GM23248 (cell line): Measurements from ENCODE around the gene SMARCC1. TPM values are rescaled to one million over a fixed set of nuclear protein-coding genes. Genes with fewer than 3 reads are reported as not detected.
A peak's percentile ranks its signal among the peaks of the same experiment; 100 is the strongest.
"Not testable (repeated sequence)": the region's sequence is repeated elsewhere in the genome, so short reads cannot be mapped to it uniquely, and the experiment has no call there.

Experiments
- DNase-seq: peaks from one replicate; pipeline ENCODE4 v3.0.0-alpha.2; 2015
- H2AFZ ChIP-seq: fragments of 200-600 bp; sonication (generic); 2 replicates; pipeline ENCODE4 v1.6.1; 2016; ENCODE audit warnings: antibody characterized with exemption
- H3F3A ChIP-seq: fragments of 200-600 bp; sonication (generic); 2 replicates; pipeline ENCODE4 v1.6.1; 2016; ENCODE audit warnings: mild to moderate bottlenecking, antibody characterized with exemption, mixed run types; ENCODE audit not compliant: insufficient read depth
- H3K27ac ChIP-seq: fragments of 200-600 bp; sonication (generic); 2 replicates; pipeline ENCODE4 v1.5.1; 2016; ENCODE audit warnings: mild to moderate bottlenecking
- H3K27me3 ChIP-seq: fragments of 200-600 bp; sonication (generic); replicated peaks from 2 replicates; pipeline ENCODE4 v1.6.1; 2016; ENCODE audit warnings: mild to moderate bottlenecking; ENCODE audit not compliant: insufficient read depth
- H3K36me3 ChIP-seq: fragments of 200-600 bp; sonication (generic); 2 replicates; pipeline ENCODE4 v1.6.1; 2016; ENCODE audit warnings: low read depth, mild to moderate bottlenecking
- H3K4me1 ChIP-seq: fragments of 200-600 bp; sonication (generic); 2 replicates; pipeline ENCODE4 v1.6.1; 2016; ENCODE audit warnings: mild to moderate bottlenecking; ENCODE audit not compliant: insufficient read depth
- H3K4me2 ChIP-seq: fragments of 200-600 bp; sonication (generic); one replicate; pipeline ENCODE4 v1.6.1; 2016; ENCODE audit warnings: mild to moderate bottlenecking; ENCODE audit not compliant: unreplicated experiment
- H3K4me3 ChIP-seq: fragments of 200-600 bp; sonication (generic); 2 replicates; pipeline ENCODE4 v1.5.1; 2016; ENCODE audit warnings: mild to moderate bottlenecking
- H3K79me2 ChIP-seq: fragments of 200-600 bp; sonication (generic); 2 replicates; pipeline ENCODE4 v1.6.1; 2016; ENCODE audit warnings: mild to moderate bottlenecking; ENCODE audit not compliant: insufficient read depth
- H3K9ac ChIP-seq: fragments of 200-600 bp; sonication (generic); 2 replicates; pipeline ENCODE4 v1.6.1; 2016; ENCODE audit warnings: mild to moderate bottlenecking
- H3K9me2 ChIP-seq: fragments of 200-600 bp; sonication (generic); 2 replicates; pipeline ENCODE4 v1.6.1; 2016; ENCODE audit warnings: mixed run types, mild to moderate bottlenecking, moderate library complexity; ENCODE audit not compliant: insufficient read depth
- H3K9me3 ChIP-seq: fragments of 200-600 bp; sonication (generic); one replicate; pipeline ENCODE4 v1.6.1; 2017; ENCODE audit warnings: low read depth
- H4K20me1 ChIP-seq: fragments of 200-600 bp; sonication (generic); 2 replicates; pipeline ENCODE4 v1.6.0; 2016; ENCODE audit not compliant: insufficient read depth
- EZH2 ChIP-seq: fragments of 200-600 bp; sonication (generic); IDR thresholded peaks from 2 replicates; pipeline ENCODE4 v1.6.1; 2018; ENCODE audit warnings: antibody characterized with exemption, mild to moderate bottlenecking; ENCODE audit not compliant: insufficient read depth, poor library complexity, severe bottlenecking
- EZH2phosphoT487 ChIP-seq: fragments of 200-600 bp; sonication (generic); IDR thresholded peaks from 2 replicates; pipeline ENCODE4 v1.6.1; 2018; ENCODE audit warnings: antibody characterized with exemption, moderate library complexity, mild to moderate bottlenecking, low read depth; ENCODE audit not compliant: insufficient read depth
- WGBS, 2 experiments: methylation state at CpG; one replicate each; pipeline ENCODE4 v1.1.6; 2015 to 2017; ENCODE audit warnings: low lambda C conversion rate in 2 of 2, low coverage in 1 of 2; ENCODE audit errors: missing lambda C conversion rate in 2 of 2; 5-methylcytosine and 5-hydroxymethylcytosine counted together
- in situ Hi-C: fragments of 300-500 bp; cut with MboI; formaldehyde crosslinking; loops from 2 replicates; pipeline ENCODE4 v1.15.0; 2020
- polyA plus RNA-seq: library from polyadenylated mRNA; unstranded; fragments of >200 nt; fragmentation: Nextera tagmentation; extraction: Ambion mirVana; gene quantifications from 2 replicates; pipeline ENCODE4 v1.2.1, GENCODE V29; 2016
- total RNA-seq: library from RNA; depleted of rRNA; stranded (reverse); fragments of >200 nt; shearing (Covaris generic); gene quantifications from 2 replicates; pipeline ENCODE4 v1.2.3, GENCODE V29; 2014; rRNA removed

The SMARCC1 gene
- total RNA-seq (29.5 and 31.5 TPM in 2 replicates), polyA plus RNA-seq (40.9 and 43.4 TPM in 2 replicates)

DNA sequence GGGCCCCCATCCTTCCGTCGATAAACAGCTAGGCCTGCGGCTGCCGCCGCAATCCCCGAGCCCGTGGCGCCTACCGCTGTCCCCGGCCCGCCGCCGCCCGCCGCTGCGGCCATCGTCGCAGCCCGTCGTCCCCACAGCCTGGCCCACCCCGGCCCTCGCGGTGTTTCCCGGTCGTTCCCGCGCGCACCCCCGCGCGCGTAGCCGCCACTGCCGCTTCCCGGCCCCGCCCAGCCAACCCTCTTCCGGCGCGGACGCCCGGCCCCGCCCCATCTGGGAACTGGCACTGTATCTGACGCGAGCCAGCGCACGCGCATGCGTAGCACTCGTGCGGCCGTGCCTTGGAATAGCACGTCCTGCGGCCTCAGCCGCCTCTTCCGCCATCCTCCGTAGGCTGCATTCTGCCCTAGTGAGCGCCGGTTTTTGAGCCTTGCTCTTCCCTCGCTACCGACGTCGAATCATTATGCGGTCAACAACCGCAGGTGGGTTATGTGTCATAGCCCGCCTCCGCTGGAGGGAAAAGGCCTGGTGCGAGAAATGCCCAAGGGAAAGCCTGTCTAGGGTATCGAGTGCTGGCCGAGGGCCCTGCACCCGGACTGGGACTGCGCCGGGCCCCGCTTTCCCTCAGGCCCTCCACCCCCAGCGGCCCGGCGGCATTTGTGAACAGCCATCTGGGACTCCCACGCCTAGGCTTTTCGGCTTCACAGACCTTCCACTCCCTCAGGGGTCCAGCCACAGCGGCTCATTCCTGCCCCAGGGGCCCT, at the start of gene SMARCC1:
Gene SMARCC1, minus strand, starts transcription at position 209 of the 761 bp plus-strand sequence. Its CDS starts 96 bp downstream, at position 113.
- H3K27me3 ChIP-seq = no peaks in the 10 kb centered on the region
- H3K4me2 ChIP-seq = peak within 1 kb of the TSS; percentile 94
- peaks cover 19% of the 10 kb centered on the region for H3K4me1 ChIP-seq
- H3K9me2 ChIP-seq = no peaks in the 10 kb centered on the region
- H3K9me3 ChIP-seq = no peaks in the 10 kb centered on the region
- H3K27ac ChIP-seq = peak within 1 kb of the TSS; percentile 94
- H3K9ac ChIP-seq = peak within 1 kb of the TSS; percentile 97
- DNase-seq = peak; percentile 99
- H4K20me1 ChIP-seq = no peaks in the 10 kb centered on the region
- peak within 1 kb of the TSS; percentile 95 for H3K4me3 ChIP-seq
- H2AFZ ChIP-seq = peak within 1 kb of the TSS; percentile 87
- H3K36me3 ChIP-seq = no peaks in the 10 kb centered on the region
- H3K79me2 ChIP-seq = peaks cover 50% of the 10 kb centered on the region
- WGBS, 2 experiments = 1% methylated on average over 46 to 67 of the region's 79 CpGs
- no peak for TF ChIP-seq EZH2phosphoT487
- TF ChIP-seq EZH2 = no peak
- in situ Hi-C loops = no loop called here
- peaks cover 37% of the 10 kb centered on the region for H3F3A ChIP-seq

DNA sequence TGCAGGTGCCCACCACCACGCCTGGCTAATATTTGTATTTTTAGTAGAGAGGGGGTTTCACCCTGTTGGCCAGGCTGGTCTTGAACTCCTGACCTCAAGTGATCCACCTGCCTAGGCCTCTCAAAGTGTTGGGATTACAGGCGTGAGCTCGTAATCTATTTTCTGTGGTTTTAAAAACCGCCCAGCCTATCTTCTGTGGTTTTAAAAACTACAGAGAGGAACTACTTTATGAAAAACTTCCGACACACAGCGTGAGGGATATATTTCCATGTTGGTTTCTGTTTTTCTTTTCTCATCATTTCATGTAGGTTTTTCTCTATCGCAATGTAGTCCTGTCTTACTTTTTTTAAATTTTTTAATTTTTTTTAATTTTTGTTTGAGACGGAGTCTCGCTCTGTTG, 47.8 kb upstream of the SMARCC1 start:
- in situ Hi-C loops, H3K4me3 ChIP-seq, H3K27ac ChIP-seq, H2AFZ ChIP-seq, H3F3A ChIP-seq, H3K27me3 ChIP-seq, H3K4me2 ChIP-seq, H3K9me2 ChIP-seq, H3K9me3 ChIP-seq, H4K20me1 ChIP-seq, DNase-seq, H3K9ac ChIP-seq: not testable (repeated sequence)
- peaks cover 48% of the 10 kb centered on the region for H3K36me3 ChIP-seq
- peaks cover 53% of the 10 kb centered on the region for H3K79me2 ChIP-seq
- H3K4me1 ChIP-seq = peaks cover 11% of the 10 kb centered on the region
- WGBS, 2 experiments = 95 to 96% methylated on average over 9 of the region's 9 CpGs

DNA sequence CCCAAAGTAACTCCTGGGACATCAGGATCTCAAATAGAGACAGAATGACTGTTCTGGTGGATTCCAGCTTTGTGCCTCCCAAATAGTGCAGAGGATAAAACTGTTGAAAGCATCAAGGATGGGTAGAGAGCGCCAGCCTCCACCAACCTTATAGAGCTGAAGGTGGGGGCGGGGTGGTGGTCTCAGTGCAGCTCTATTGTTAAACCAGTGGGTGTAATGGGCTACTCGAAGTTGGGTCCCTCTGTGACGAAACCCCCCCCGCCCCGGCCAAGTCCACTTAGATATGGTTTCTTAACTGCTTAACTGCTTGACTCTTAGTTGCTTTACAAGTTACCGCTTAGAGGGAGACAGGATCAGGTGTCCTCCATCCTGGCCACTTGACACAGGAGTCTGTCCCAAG, 43.9 kb upstream of the SMARCC1 start:
- Histone ChIP-seq H3F3A (no peaks in the 10 kb centered on the region), H3K9ac (peak overlapping the region; percentile 95), H3K9me3 (no peaks in the 10 kb centered on the region), H3K27ac (peak overlapping the region; percentile 43), H3K9me2 (no peaks in the 10 kb centered on the region), H3K4me2 (peak overlapping the region; percentile 80), H3K36me3 (peaks cover 16% of the 10 kb centered on the region; the same call in 1 of the 2 replicates), H3K4me3 (peak overlapping the region; percentile 85), H3K79me2 (peaks cover 51% of the 10 kb centered on the region), H4K20me1 (no peaks in the 10 kb centered on the region), H3K27me3 (no peaks in the 10 kb centered on the region), H3K4me1 (peaks cover 11% of the 10 kb centered on the region), H2AFZ (peak overlapping the region; percentile 75)
- DNase-seq = no peak
- in situ Hi-C loops = no loop called here
- TF ChIP-seq EZH2 (no peak), EZH2phosphoT487 (no peak)
- WGBS, 2 experiments = 18 to 20% methylated on average over 7 of the region's 7 CpGs

DNA sequence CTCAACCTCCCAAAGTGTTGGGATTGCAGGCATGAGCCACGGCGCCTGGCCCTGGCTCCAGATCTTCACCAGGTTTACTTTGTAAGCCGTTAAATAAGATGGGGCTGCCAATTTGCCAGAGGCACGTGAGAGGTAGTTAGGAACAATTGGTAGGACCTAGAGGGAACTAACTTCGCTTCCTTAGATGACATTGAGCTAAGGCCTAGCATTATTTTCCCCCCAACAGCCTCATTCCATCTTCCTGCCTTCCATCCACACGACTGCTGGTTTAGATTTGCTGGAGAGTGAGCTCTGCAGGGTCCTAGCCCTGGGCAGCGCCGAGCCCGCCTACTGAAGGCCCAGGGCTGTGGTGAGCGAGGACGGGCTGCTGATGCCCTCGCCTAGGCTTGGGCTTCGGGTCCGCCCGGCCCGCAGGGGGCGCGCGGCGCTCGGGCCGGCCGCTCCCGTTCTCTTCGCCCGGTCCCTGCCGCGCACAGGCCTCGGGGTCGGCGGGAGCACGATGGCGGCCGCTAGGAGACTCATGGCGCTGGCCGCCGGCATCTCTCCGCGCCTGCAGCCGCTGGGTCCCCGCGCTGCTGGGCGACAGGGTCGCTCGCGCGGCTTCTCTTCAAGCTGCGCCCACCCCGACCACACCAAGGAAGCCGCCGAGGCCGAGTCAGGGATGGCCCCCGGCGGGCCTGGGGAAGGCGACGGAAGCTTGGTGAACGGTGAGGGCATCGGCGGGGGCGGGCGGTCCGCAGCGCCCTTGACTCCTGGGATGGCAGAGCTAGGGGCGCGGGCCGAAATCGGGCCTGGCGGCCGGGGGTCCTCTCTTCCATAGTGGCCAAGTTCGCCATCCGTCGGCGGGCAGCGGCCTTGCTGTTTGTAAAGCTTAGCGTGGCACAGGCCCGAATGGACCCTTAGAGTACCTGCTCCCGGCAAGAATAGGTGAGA, 43.1 kb upstream of the SMARCC1 start:
- H3K9me2 ChIP-seq = no peaks in the 10 kb centered on the region
- H2AFZ ChIP-seq = peak overlapping the region; percentile 75
- H3F3A ChIP-seq = no peaks in the 10 kb centered on the region
- H3K4me1 ChIP-seq = peaks cover 11% of the 10 kb centered on the region
- peak overlapping the region; percentile 43 for H3K27ac ChIP-seq
- DNase-seq = peak; percentile 95
- WGBS, 2 experiments = 5 to 6% methylated on average over 55 to 70 of the region's 77 CpGs
- peak overlapping the region; percentile 95 for H3K9ac ChIP-seq
- H3K4me2 ChIP-seq = peak overlapping the region; percentile 80
- H3K9me3 ChIP-seq = no peaks in the 10 kb centered on the region
- H4K20me1 ChIP-seq = no peaks in the 10 kb centered on the region
- peaks cover 50% of the 10 kb centered on the region for H3K79me2 ChIP-seq
- H3K36me3 ChIP-seq = 0 out of 2 replicates have a peak, but pooled peaks cover 13% of the 10 kb centered on the region
- H3K4me3 ChIP-seq = peak overlapping the region; percentile 85
- no peak for TF ChIP-seq EZH2
- TF ChIP-seq EZH2phosphoT487 = no peak
- H3K27me3 ChIP-seq = no peaks in the 10 kb centered on the region
- in situ Hi-C loops = no loop called here
